Measurements from ENCODE around the gene NALCN.

The NALCN gene

GRCh38 chr13:101415358-101416174, 742 bp downstream of the NALCN start:
- no peak for DNase-seq (ENCODE audit: low read depth)

- no peak for DNase-seq (ENCODE audit: low read depth)
Observed at GRCh38 chr13:101412076-101412475, 4.2 kb downstream of the NALCN start.

GRCh38 chr13:101408992-101409656, 7.2 kb downstream of the NALCN start:
- no peak for DNase-seq (ENCODE audit: low read depth)

GRCh38 chr13:101408154-101408553, 8.2 kb downstream of the NALCN start:
- DNase-seq (ENCODE audit: low read depth) = no peak

- DNase-seq (ENCODE audit: low read depth) = no peak
Observed at GRCh38 chr13:101406791-101407190, 9.5 kb downstream of the NALCN start.

- no peak for DNase-seq (ENCODE audit: low read depth)
Observed at GRCh38 chr13:101401196-101401595, 15.1 kb downstream of the NALCN start.

- DNase-seq (ENCODE audit: low read depth) = no peak
Observed at GRCh38 chr13:101399365-101399764, 16.9 kb downstream of the NALCN start.

- DNase-seq (ENCODE audit: low read depth) = no peak
Observed at GRCh38 chr13:101398920-101399319, 17.4 kb downstream of the NALCN start.

- no peak for DNase-seq (ENCODE audit: low read depth)
Observed at GRCh38 chr13:101398191-101398590, 18.1 kb downstream of the NALCN start.

GRCh38 chr13:101397742-101398141, 18.6 kb downstream of the NALCN start:
- peak; percentile 29 for DNase-seq (ENCODE audit: low read depth)

- no peak for DNase-seq (ENCODE audit: low read depth)
Observed at GRCh38 chr13:101394605-101395004, 21.7 kb downstream of the NALCN start.

GRCh38 chr13:101393140-101393539, 23.2 kb downstream of the NALCN start:
- DNase-seq (ENCODE audit: low read depth) = no peak

- peak; percentile 26 for DNase-seq (ENCODE audit: low read depth)
Observed at GRCh38 chr13:101390461-101390860, 25.8 kb downstream of the NALCN start.

- DNase-seq (ENCODE audit: low read depth) = no peak
Observed at GRCh38 chr13:101384929-101385328, 31.4 kb downstream of the NALCN start.

GRCh38 chr13:101383595-101383994, 32.7 kb downstream of the NALCN start:
- DNase-seq (ENCODE audit: low read depth) = no peak

- DNase-seq (ENCODE audit: low read depth) = peak; percentile 9
Observed at GRCh38 chr13:101382701-101383100, 33.6 kb downstream of the NALCN start.

- no peak for DNase-seq (ENCODE audit: low read depth)
Observed at GRCh38 chr13:101382086-101382485, 34.2 kb downstream of the NALCN start.

- no peak for DNase-seq (ENCODE audit: low read depth)
Observed at GRCh38 chr13:101360525-101360924, 55.8 kb downstream of the NALCN start.

GRCh38 chr13:101354895-101355294, 61.4 kb downstream of the NALCN start:
- DNase-seq (ENCODE audit: low read depth) = no peak

GRCh38 chr13:101346942-101347728, 69.2 kb downstream of the NALCN start:
- peak; percentile 25 for DNase-seq (ENCODE audit: low read depth)

GRCh38 chr13:101346161-101346560, 70.1 kb downstream of the NALCN start:
- no peak for DNase-seq (ENCODE audit: low read depth)

- no peak for DNase-seq (ENCODE audit: low read depth)
Observed at GRCh38 chr13:101343128-101343787, 73.0 kb downstream of the NALCN start.

Data from fibroblast of gingiva (primary cell).